Mesenchymal stem cell (in vitro differentiated cells and primary cell): Measurements from ENCODE around the gene CLP1.
A peak's percentile ranks its signal among the peaks of the same experiment; 100 is the strongest.

Experiments used
- DNase-seq: peaks from one replicate; pipeline ENCODE4 v3.0.0-alpha.2; 2013
- H2AFZ ChIP-seq: one replicate; pipeline ENCODE4 v1.6.1; 2013; ENCODE audit warnings: low read depth, mild to moderate bottlenecking, control low read depth, inconsistent platforms, low read length, moderate library complexity
- H2AK5ac ChIP-seq: 2 replicates; pipeline ENCODE4 v1.6.1; 2013; ENCODE audit warnings: low read length, moderate library complexity, mild to moderate bottlenecking, inconsistent platforms; ENCODE audit not compliant: severe bottlenecking
- H2BK120ac ChIP-seq: one replicate; pipeline ENCODE4 v1.6.1; 2013; ENCODE audit warnings: low read depth, mild to moderate bottlenecking, inconsistent platforms, low read length, moderate library complexity
- H2BK12ac ChIP-seq, 2 experiments: one replicate each; pipeline ENCODE4 v1.6.1; 2013; ENCODE audit warnings: inconsistent platforms in 2 of 2, low read length in 2 of 2, mild to moderate bottlenecking in 2 of 2, moderate library complexity in 2 of 2, control low read depth in 1 of 2
- H2BK15ac ChIP-seq: one replicate; pipeline ENCODE4 v1.6.1; 2013; ENCODE audit warnings: mild to moderate bottlenecking, low read depth, inconsistent platforms; ENCODE audit not compliant: poor library complexity, severe bottlenecking
- H2BK5ac ChIP-seq: 2 replicates; pipeline ENCODE4 v1.6.1; 2013; ENCODE audit warnings: low read depth, mild to moderate bottlenecking, low read length, control low read depth, inconsistent platforms; ENCODE audit not compliant: poor library complexity, severe bottlenecking
- H3K14ac ChIP-seq, 2 experiments: one replicate each; pipeline ENCODE4 v1.6.1; 2013; ENCODE audit warnings: inconsistent platforms in 2 of 2, low read length in 2 of 2, control low read depth in 1 of 2, mild to moderate bottlenecking in 1 of 2, moderate library complexity in 1 of 2
- H3K18ac ChIP-seq, 2 experiments: one replicate each; pipeline ENCODE4 v1.6.1; 2013; ENCODE audit warnings: inconsistent platforms in 2 of 2, low read length in 2 of 2, control low read depth in 1 of 2, low read depth in 1 of 2, mild to moderate bottlenecking in 1 of 2
- H3K23ac ChIP-seq, 2 experiments: one replicate each; pipeline ENCODE4 v1.6.1; 2013; ENCODE audit warnings: inconsistent platforms in 2 of 2, low read length in 2 of 2, mild to moderate bottlenecking in 2 of 2, moderate library complexity in 2 of 2, control low read depth in 1 of 2
- H3K27ac ChIP-seq: 2 replicates; pipeline ENCODE4 v1.5.1; 2013; ENCODE audit warnings: mild to moderate bottlenecking, moderate library complexity, low read length, control low read depth, inconsistent platforms; ENCODE audit not compliant: poor library complexity, severe bottlenecking
- H3K27me3 ChIP-seq, 2 experiments: 2 replicates each; pipeline versions ENCODE4 v1.6.1 to v1.7.0; 2013; ENCODE audit warnings: low read length in 2 of 2, mild to moderate bottlenecking in 2 of 2, moderate library complexity in 2 of 2, control low read depth in 1 of 2, inconsistent platforms in 1 of 2; ENCODE audit not compliant: control insufficient read depth in 1 of 2, insufficient read depth in 1 of 2
- H3K36me3 ChIP-seq, 2 experiments: 2 replicates each; pipeline versions ENCODE4 v1.6.1 to v1.7.0; 2013; ENCODE audit warnings: low read length in 2 of 2, control low read depth in 1 of 2, inconsistent platforms in 1 of 2, low read depth in 1 of 2, mild to moderate bottlenecking in 1 of 2; ENCODE audit not compliant: insufficient read depth in 2 of 2, control insufficient read depth in 1 of 2
- H3K4ac ChIP-seq, 2 experiments: one replicate each; pipeline ENCODE4 v1.6.1; 2013; ENCODE audit warnings: inconsistent platforms in 2 of 2, low read length in 2 of 2, mild to moderate bottlenecking in 2 of 2, moderate library complexity in 2 of 2, control low read depth in 1 of 2, low read depth in 1 of 2
- H3K4me1 ChIP-seq: 2 replicates; pipeline ENCODE4 v1.6.1; 2013; ENCODE audit warnings: low read depth, low read length, control low read depth; ENCODE audit not compliant: control insufficient read depth, insufficient read depth
- H3K4me2 ChIP-seq: 2 replicates; pipeline ENCODE4 v1.6.1; 2013; ENCODE audit warnings: low read length, mild to moderate bottlenecking, inconsistent platforms; ENCODE audit not compliant: poor library complexity, severe bottlenecking
- H3K4me3 ChIP-seq, 2 experiments: 2 replicates each; pipeline versions ENCODE4 v1.5.1 to v1.7.0; 2013; ENCODE audit warnings: low read length in 2 of 2, mild to moderate bottlenecking in 2 of 2, control low read depth in 1 of 2, low read depth in 1 of 2; ENCODE audit not compliant: insufficient read depth in 1 of 2
- H3K79me1 ChIP-seq: replicated peaks from 2 replicates; pipeline ENCODE4 v1.6.1; 2013; ENCODE audit warnings: mild to moderate bottlenecking, control low read depth, low read length, inconsistent platforms; ENCODE audit not compliant: poor library complexity, severe bottlenecking
- H3K9ac ChIP-seq: 2 replicates; pipeline ENCODE4 v1.7.0; 2013; ENCODE audit warnings: mild to moderate bottlenecking, low read length, moderate library complexity
- H3K9me3 ChIP-seq: 2 replicates; pipeline ENCODE4 v1.7.0; 2013; ENCODE audit warnings: mild to moderate bottlenecking, low read length; ENCODE audit not compliant: control insufficient read depth
- H4K8ac ChIP-seq: one replicate; pipeline ENCODE4 v1.6.1; 2013; ENCODE audit warnings: inconsistent platforms, mild to moderate bottlenecking, low read length, moderate library complexity
- H4K91ac ChIP-seq: one replicate; pipeline ENCODE4 v1.6.1; 2013; ENCODE audit warnings: mild to moderate bottlenecking, low read length, inconsistent platforms
- WGBS: methylation state at CpG from one replicate; pipeline ENCODE4 v1.1.7; 2013; ENCODE audit warnings: mixed read lengths; 5-methylcytosine and 5-hydroxymethylcytosine counted together

The CLP1 gene

DNA sequence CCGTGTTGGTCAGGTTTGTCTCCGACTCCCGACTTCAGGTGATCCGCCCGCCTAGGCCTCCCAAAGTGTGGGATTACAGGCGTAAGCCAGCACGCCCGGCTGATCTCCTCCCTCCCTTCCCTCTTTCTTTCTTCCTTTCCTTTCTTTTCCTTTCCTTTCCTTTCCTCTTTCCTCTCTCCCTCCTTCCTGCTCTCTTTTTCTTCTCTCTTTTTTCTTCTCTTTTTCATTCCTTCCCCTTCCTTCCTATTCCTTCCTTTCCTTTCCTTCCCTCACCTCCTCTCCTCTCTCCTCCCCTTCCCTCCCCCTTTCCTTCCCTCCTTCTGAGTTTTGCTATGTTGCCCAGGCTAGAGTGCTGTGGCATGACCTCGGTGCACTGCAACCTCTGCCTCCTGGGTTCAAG, 6.4 kb downstream of the CLP1 start:
- peaks cover 20 to 39% of the 10 kb centered on the region in 2 experiments for H3K36me3 ChIP-seq
- no peak overlapping the region for H2AK5ac ChIP-seq
- WGBS = 95% methylated on average over 9 of the region's 9 CpGs
- peaks cover 5% of the 10 kb centered on the region for H3K4me1 ChIP-seq
- H4K8ac ChIP-seq = no peak overlapping the region
- no peak overlapping the region for H3K9ac ChIP-seq
- H3K9me3 ChIP-seq = no peaks in the 10 kb centered on the region
- H4K91ac ChIP-seq = no peak overlapping the region
- no peak overlapping the region for H3K4ac ChIP-seq
- no peak overlapping the region for H3K18ac ChIP-seq
- H2BK5ac ChIP-seq = no peak overlapping the region
- no peak overlapping the region for H2BK12ac ChIP-seq
- no peak overlapping the region for H3K4me3 ChIP-seq
- H2AFZ ChIP-seq = no peak overlapping the region
- no peak overlapping the region for H3K4me2 ChIP-seq
- no peak overlapping the region for H2BK120ac ChIP-seq
- H3K27ac ChIP-seq = no peak overlapping the region
- peaks cover 22% of the 10 kb centered on the region for H3K79me1 ChIP-seq
- no peak overlapping the region for H3K14ac ChIP-seq
- no peak for DNase-seq
- H3K27me3 ChIP-seq = no peaks in the 10 kb centered on the region
- H2BK15ac ChIP-seq = no peak overlapping the region
- H3K23ac ChIP-seq = no peak overlapping the region

GRCh38 chr11:57667117-57667735, 9.7 kb downstream of the CLP1 start:
- H2AFZ ChIP-seq = peak overlapping the region; percentile 95
- H3K9ac ChIP-seq = peak overlapping the region; percentile 94
- H3K14ac ChIP-seq = peak overlapping the region in 1 of 2 experiments; percentile 98
- peak overlapping the region; percentile 94 for H2BK120ac ChIP-seq
- H4K8ac ChIP-seq = peak overlapping the region; percentile 92
- H3K4ac ChIP-seq = peak overlapping the region; percentile 51 to 71
- no peak overlapping the region for H2BK15ac ChIP-seq
- no peak overlapping the region for H3K23ac ChIP-seq
- peak overlapping the region; percentile 99 for H3K27ac ChIP-seq
- peaks cover 4% of the 10 kb centered on the region for H3K79me1 ChIP-seq
- peak; percentile 99 for DNase-seq
- H3K4me2 ChIP-seq = peak overlapping the region; percentile 95
- H4K91ac ChIP-seq = peak overlapping the region; percentile 65
- H3K27me3 ChIP-seq = no peaks in the 10 kb centered on the region
- no peaks in the 10 kb centered on the region for H3K9me3 ChIP-seq
- 0% methylated on average over 13 of the region's 29 CpGs for WGBS
- H3K18ac ChIP-seq = peak overlapping the region; percentile 63 to 88
- peak overlapping the region; percentile 98 for H2BK5ac ChIP-seq
- H3K4me1 ChIP-seq = peaks cover 8% of the 10 kb centered on the region
- H3K4me3 ChIP-seq = peak overlapping the region; percentile 72 to 92
- peaks cover 0 to 20% of the 10 kb centered on the region in 2 experiments for H3K36me3 ChIP-seq
- peak overlapping the region in 1 of 2 experiments; percentile 73 for H2BK12ac ChIP-seq
- no peak overlapping the region for H2AK5ac ChIP-seq

DNA sequence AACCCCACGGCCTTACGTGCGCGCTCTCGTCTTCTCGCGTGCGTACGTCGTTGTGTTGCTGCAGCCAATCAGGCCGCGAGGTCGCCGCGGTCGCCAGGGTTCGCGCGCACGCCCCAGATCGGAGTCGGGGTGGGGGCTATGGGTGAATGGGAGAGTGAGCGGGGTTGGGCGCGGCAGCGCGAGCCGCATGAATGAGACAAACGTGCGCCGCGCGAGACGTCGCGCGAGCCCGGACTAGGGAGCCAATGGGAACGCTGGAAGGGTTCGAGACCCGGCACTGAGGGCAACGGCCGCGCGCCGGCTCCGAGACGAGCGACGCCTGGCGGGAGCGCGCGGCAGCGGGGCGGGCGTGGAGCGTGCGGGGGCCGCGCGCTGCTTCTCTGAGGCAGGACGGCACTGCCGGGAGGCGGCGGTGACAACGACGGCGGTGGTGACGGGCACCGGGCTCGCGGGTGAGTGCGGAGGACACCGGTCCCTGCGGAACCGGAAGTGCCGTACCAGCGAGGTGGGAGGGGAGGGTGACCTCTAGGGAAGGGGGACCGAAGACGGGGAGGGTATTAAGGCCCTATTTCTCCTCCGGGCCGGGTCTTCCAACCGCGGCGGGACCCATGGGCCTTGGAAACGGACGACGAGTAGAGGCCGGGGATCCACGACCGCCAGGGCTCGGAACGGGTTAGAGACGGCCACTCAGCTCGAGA, 10.3 kb downstream of the CLP1 start, which contains the start of gene ZDHHC5:
TSS of gene ZDHHC5 (plus strand) at position 379 of the 698 bp plus-strand sequence. CDS start 4,977 bp downstream, outside the sequence.
- DNase-seq = peak; percentile 99
- peak within 1 kb of the TSS; percentile 94 for H3K9ac ChIP-seq
- peak within 1 kb of the TSS; percentile 94 for H2BK120ac ChIP-seq
- under 1% methylated on average over 64 of the region's 96 CpGs for WGBS
- peak within 1 kb of the TSS; percentile 95 for H3K4me2 ChIP-seq
- peak within 1 kb of the TSS; percentile 26 for H2BK15ac ChIP-seq
- H3K18ac ChIP-seq = peak within 1 kb of the TSS; percentile 88 to 100
- no peaks in the 10 kb centered on the region for H3K9me3 ChIP-seq
- no peak within 1 kb of the TSS for H2AK5ac ChIP-seq
- peak within 1 kb of the TSS in 1 of 2 experiments; percentile 73 for H2BK12ac ChIP-seq
- H3K79me1 ChIP-seq = peaks cover 6% of the 10 kb centered on the region
- peak within 1 kb of the TSS; percentile 87 for H4K91ac ChIP-seq
- peak within 1 kb of the TSS; percentile 98 for H2BK5ac ChIP-seq
- H3K4me1 ChIP-seq = peaks cover 8% of the 10 kb centered on the region
- H3K27me3 ChIP-seq = no peaks in the 10 kb centered on the region
- H3K23ac ChIP-seq = peak within 1 kb of the TSS in 1 of 2 experiments; percentile 74
- peak within 1 kb of the TSS; percentile 90 to 92 for H3K4me3 ChIP-seq
- H3K14ac ChIP-seq = peak within 1 kb of the TSS in 1 of 2 experiments; percentile 98
- peaks cover 2 to 20% of the 10 kb centered on the region in 2 experiments for H3K36me3 ChIP-seq
- peak within 1 kb of the TSS; percentile 95 for H4K8ac ChIP-seq
- H3K27ac ChIP-seq = peak within 1 kb of the TSS; percentile 99
- H3K4ac ChIP-seq = peak within 1 kb of the TSS; percentile 66 to 75
- H2AFZ ChIP-seq = peak within 1 kb of the TSS; percentile 95

- Histone ChIP-seq H3K36me3 (peaks cover 6 to 23% of the 10 kb centered on the region in 2 experiments), H2AFZ (no peak overlapping the region), H2BK12ac (no peak overlapping the region), H3K9ac (peak overlapping the region; percentile 94), H4K8ac (peak overlapping the region; percentile 95), H3K4me1 (peaks cover 8% of the 10 kb centered on the region), H2BK5ac (peak overlapping the region; percentile 94), H3K23ac (peak overlapping the region in 1 of 2 experiments; percentile 74), H2BK15ac (peak overlapping the region; percentile 26), H3K18ac (peak overlapping the region; percentile 86 to 100), H2AK5ac (no peak overlapping the region), H3K4me2 (peak overlapping the region; percentile 17), H3K27ac (peak overlapping the region; percentile 91), H3K14ac (peak overlapping the region in 1 of 2 experiments; percentile 80), H3K4ac (peak overlapping the region; percentile 66 to 75), H3K79me1 (peaks cover 8% of the 10 kb centered on the region), H3K4me3 (peak overlapping the region; percentile 90 to 92), H4K91ac (peak overlapping the region; percentile 87), H2BK120ac (peak overlapping the region; percentile 64), H3K9me3 (no peaks in the 10 kb centered on the region), H3K27me3 (no peaks in the 10 kb centered on the region)
- no peak for DNase-seq
- WGBS = 0% methylated on average over 31 of the region's 31 CpGs
Observed at GRCh38 chr11:57668434-57668782, 10.8 kb downstream of the CLP1 start.
